ENCODE data around the gene BTN3A1. TPM values are rescaled to one million over a fixed set of nuclear protein-coding genes. Genes with fewer than 3 reads are reported as not detected.

Gene BTN3A1
- total and polyA plus RNA-seq, 8 donors: 3.4 to 76.5 (median 16.4) TPM

DNA sequence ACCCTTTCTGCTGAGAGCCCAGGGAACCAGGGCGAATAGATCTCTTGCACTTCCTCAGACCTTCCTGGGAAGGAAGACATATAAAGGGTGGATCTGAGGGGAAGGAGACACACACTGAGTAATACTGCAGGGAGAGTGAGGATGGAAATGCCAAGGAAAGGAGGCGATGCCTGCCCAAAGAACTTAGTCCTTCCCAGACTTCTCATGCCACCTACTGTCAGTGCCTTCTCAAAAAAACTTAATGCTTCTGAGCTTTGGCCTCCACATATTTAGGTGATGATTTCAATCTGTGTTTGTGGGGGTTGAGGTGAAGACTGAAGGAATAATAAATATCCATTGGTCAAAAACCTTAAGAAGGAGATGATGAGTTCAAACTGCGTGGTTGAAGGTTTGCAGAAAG, 9.7 kb downstream of the BTN3A1 start:
- Histone ChIP-seq H3K9me3 (no peaks in the 10 kb centered on the region), H3K4me1 (peaks cover 0 to 4% (median under 1%) of the 10 kb centered on the region in 4 donors), H3K27me3 (no peaks in the 10 kb centered on the region), H3K36me3 (peaks cover 7 to 75% (median 71%) of the 10 kb centered on the region in 4 donors), H3K27ac (no peak overlapping the region), H3K4me3 (no peak overlapping the region)
- no peak for DNase-seq
- intact Hi-C loops (cut with DNase I; ENCODE audit: low total_unique reads): no loop called here
- 93 to 100% (median 94%) methylated on average over 3 of the region's 3 CpGs for WGBS, 5 donors
- no peak for TF ChIP-seq EP300 (IDR thresholded peaks at IDR 0.05)

DNA sequence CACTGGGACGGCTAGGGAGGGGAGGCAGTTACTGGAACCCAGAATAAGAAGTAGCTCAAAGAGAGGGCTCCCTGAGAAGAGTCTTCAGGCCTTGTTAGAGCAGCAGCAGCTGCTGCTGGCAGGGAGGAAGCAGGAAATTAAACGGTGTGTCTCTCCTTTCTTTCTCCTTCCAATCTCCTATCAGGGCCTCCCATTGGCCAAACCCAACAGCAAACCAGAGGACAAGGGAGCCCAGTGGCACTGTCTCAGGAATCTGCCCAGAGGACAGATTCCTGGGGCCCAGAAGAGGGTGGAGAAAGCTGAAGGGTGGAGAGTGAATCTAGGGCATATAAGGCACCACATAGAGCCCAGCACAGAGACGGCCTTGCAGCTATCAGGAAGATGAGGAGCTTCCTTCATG, 10.2 kb downstream of the BTN3A1 start:
- H3K36me3 ChIP-seq: peaks cover 7 to 70% (median 66%) of the 10 kb centered on the region in 4 donors

DNA sequence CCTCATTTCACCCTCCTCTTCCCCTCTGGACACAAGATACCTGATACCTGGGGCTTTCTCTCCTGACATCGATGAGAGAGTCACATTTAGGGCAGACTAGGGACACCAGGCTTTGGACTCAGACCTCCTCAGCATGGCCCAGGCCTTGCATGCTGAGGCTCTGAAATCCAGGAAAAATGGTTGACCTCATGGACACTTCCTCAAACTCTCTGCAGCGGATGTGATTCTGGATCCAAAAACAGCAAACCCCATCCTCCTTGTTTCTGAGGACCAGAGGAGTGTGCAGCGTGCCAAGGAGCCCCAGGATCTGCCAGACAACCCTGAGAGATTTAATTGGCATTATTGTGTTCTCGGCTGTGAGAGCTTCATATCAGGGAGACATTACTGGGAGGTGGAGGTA, 10.9 kb downstream of the BTN3A1 start:
- intact Hi-C loops (cut with DNase I; ENCODE audit: low total_unique reads): no loop called here

More for the DNA sequence above, 10.2 kb downstream of the BTN3A1 start:
- WGBS, 5 donors: 67 to 79% (median 72%) methylated on average over 3 of the region's 3 CpGs
- Histone ChIP-seq H3K4me1 (no peaks in the 10 kb centered on the region), H3K27ac (no peak overlapping the region), H3K9me3 (no peaks in the 10 kb centered on the region), H3K27me3 (no peaks in the 10 kb centered on the region), H3K4me3 (no peak overlapping the region)
- TF ChIP-seq, protein P1, sequence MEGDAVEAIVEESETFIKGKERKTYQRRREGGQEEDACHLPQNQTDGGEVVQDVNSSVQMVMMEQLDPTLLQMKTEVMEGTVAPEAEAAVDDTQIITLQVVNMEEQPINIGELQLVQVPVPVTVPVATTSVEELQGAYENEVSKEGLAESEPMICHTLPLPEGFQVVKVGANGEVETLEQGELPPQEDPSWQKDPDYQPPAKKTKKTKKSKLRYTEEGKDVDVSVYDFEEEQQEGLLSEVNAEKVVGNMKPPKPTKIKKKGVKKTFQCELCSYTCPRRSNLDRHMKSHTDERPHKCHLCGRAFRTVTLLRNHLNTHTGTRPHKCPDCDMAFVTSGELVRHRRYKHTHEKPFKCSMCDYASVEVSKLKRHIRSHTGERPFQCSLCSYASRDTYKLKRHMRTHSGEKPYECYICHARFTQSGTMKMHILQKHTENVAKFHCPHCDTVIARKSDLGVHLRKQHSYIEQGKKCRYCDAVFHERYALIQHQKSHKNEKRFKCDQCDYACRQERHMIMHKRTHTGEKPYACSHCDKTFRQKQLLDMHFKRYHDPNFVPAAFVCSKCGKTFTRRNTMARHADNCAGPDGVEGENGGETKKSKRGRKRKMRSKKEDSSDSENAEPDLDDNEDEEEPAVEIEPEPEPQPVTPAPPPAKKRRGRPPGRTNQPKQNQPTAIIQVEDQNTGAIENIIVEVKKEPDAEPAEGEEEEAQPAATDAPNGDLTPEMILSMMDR (IDR thresholded peaks at IDR 0.05): no peak
- no peak for TF ChIP-seq POLR2A (IDR thresholded peaks at IDR 0.05)
- no peak for TF ChIP-seq POLR2AphosphoS5 (IDR thresholded peaks at IDR 0.05)
- no peak for TF ChIP-seq EP300 (IDR thresholded peaks at IDR 0.05)
- intact Hi-C loops (cut with DNase I; ENCODE audit: low total_unique reads): no loop called here
- DNase-seq: no peak

DNA sequence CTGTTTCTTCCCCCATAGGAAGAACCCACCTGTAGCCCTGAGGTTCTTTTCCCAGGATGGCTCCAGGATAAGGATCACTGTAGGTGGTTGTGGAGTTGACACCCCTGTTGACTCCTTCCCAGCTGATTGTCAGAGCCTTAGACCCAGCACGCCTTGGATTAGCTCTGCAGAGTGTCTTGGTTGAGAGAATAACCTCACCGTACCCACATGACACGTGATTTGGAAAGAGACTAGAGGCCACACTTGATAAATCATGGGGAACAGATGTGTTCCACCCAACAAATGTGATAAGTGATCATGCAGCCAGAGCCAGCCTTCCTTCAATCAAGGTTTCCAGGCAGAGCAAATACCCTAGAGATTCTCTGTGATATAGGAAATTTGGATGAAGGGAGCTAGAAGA, 12.2 kb downstream of the BTN3A1 start:
- Histone ChIP-seq H3K27me3 (no peaks in the 10 kb centered on the region), H3K36me3 (peaks cover 7 to 50% (median 46%) of the 10 kb centered on the region in 4 donors), H3K27ac (no peak overlapping the region), H3K4me1 (no peaks in the 10 kb centered on the region), H3K9me3 (peaks cover 0 to 9% (median 2%) of the 10 kb centered on the region in 4 donors), H3K4me3 (no peak overlapping the region)
- DNase-seq: no peak
- TF ChIP-seq EP300 (IDR thresholded peaks at IDR 0.05) (no peak), POLR2A (IDR thresholded peaks at IDR 0.05) (no peak), POLR2AphosphoS5 (IDR thresholded peaks at IDR 0.05) (no peak)
- TF ChIP-seq, protein P1 (IDR thresholded peaks at IDR 0.05): no peak
- intact Hi-C loops (cut with DNase I; ENCODE audit: low total_unique reads): no loop called here
- 80 to 90% (median 85%) methylated on average over 3 of the region's 3 CpGs for WGBS, 5 donors

More for the DNA sequence above, 10.9 kb downstream of the BTN3A1 start:
- Histone ChIP-seq H3K27ac (no peak overlapping the region), H3K9me3 (peaks cover 0 to 4% (median 2%) of the 10 kb centered on the region in 4 donors), H3K36me3 (peaks cover 7 to 63% (median 59%) of the 10 kb centered on the region in 4 donors), H3K4me3 (no peak overlapping the region), H3K27me3 (no peaks in the 10 kb centered on the region), H3K4me1 (no peaks in the 10 kb centered on the region)
- TF ChIP-seq, protein P1 (IDR thresholded peaks at IDR 0.05): no peak
- TF ChIP-seq EP300 (IDR thresholded peaks at IDR 0.05) (no peak), POLR2A (IDR thresholded peaks at IDR 0.05) (no peak), POLR2AphosphoS5 (IDR thresholded peaks at IDR 0.05) (no peak)
- DNase-seq: no peak
- 91 to 95% (median 95%) methylated on average over 4 of the region's 4 CpGs for WGBS, 5 donors

DNA sequence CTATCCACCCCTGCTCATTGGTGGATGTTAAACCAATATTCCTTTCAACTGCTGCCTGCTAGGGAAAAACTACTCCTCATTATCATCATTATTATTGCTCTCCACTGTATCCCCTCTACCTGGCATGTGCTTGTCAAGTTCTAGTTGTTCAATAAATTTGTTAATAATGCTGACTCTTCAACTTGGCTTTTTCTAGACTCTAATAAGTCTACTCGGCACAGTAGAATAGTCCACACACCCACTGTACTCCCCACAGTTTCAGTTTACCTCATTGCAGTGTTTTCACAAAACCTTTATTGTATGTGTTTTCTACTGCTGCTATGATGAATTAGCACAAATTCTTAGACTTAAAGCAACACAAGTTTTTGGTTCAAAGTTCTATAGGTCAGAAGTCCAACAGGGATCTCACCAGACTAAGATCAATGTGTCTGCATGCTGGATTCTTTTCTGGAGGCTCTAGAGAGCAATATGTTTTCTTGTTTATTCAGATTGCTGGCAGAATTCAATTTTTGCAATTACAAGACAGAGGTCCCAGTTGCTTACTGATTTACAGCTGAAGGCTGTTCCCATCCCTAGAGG, 13.1 kb downstream of the BTN3A1 start:
- no peaks in the 10 kb centered on the region for H3K27me3 ChIP-seq
- H3K27ac ChIP-seq: no peak overlapping the region
- H3K4me1 ChIP-seq: peaks cover 0 to 1% (median 0%) of the 10 kb centered on the region in 4 donors
- TF ChIP-seq EP300 (IDR thresholded peaks at IDR 0.05): no peak
- TF ChIP-seq POLR2A (IDR thresholded peaks at IDR 0.05): no peak
- TF ChIP-seq, protein P1 (IDR thresholded peaks at IDR 0.05): no peak
- no peak for TF ChIP-seq POLR2AphosphoS5 (IDR thresholded peaks at IDR 0.05)
- H3K36me3 ChIP-seq: peaks cover 7 to 41% (median 38%) of the 10 kb centered on the region in 4 donors
- DNase-seq: no peak
- intact Hi-C loops (cut with DNase I; ENCODE audit: low total_unique reads): no loop called here
- WGBS, 5 donors: 86 to 94% (median 91%) methylated on average over 1 of the region's 1 CpG
- H3K9me3 ChIP-seq: peaks cover 0 to 9% (median 2%) of the 10 kb centered on the region in 4 donors
- no peak overlapping the region for H3K4me3 ChIP-seq

Measured in stomach (tissue), 9 donors.